Erythroblast (primary cell): Measurements from ENCODE around the gene MSH3.

ENCODE experiments used
- GATA1 ChIP-seq: IDR thresholded peaks from 2 replicates; pipeline ENCODE4 v1.6.1; 2011; ENCODE audit warnings: low read depth, mild to moderate bottlenecking, control low read depth, low read length, moderate library complexity
- POLR2A ChIP-seq: IDR thresholded peaks from 2 replicates; pipeline ENCODE4 v1.6.1; 2011; ENCODE audit warnings: mild to moderate bottlenecking, low read length

DNA sequence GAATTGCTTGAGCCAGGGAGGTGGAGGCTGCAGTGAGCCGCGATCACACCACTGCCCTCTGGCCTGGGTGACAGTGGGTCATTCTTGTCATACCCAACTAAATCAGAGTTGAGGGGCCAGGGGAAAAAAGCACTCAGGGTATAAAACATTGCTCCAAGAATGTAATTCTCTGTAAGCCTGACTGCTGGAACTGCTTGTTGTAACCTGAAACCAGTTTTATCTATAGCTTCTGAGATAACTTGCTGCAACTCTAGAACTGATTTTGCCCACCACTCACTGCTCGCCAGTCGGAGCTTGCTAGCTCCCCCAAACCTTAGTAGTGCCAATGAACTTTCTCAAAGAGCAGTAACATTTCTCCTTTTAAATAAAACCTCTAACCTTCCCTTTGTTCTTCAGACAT lies 9.6 kb upstream of the MSH3 start:
- TF ChIP-seq POLR2A (no peak), GATA1 (no peak)
